Activated naive CD4-positive, alpha-beta T cell treated with anti-CD3 and anti-CD28 coated beads for 36 hours (primary cell): ENCODE data around the gene OR52I1. TPM values are rescaled to one million over a fixed set of nuclear protein-coding genes. Genes with fewer than 3 reads are reported as not detected.

Experiments
- CTCF ChIA-PET: fragments of 350-600 bp; sonication (Branson Sonifier 250); formaldehyde crosslinking; loops from one replicate; lab custom pipeline; 2021; ENCODE audit warnings: antibody characterized with exemption; lab: Charles Lee
- DNase-seq: peaks from one replicate; pipeline ENCODE4 v3.0.0-alpha.2; 2020
- H3K27ac Mint-ChIP-seq: one replicate; pipeline ENCODE4 v1.8.0; 2021; ENCODE audit warnings: mild to moderate bottlenecking, mixed read lengths
- H3K27me3 Mint-ChIP-seq: one replicate; pipeline ENCODE4 v1.8.0; 2021; ENCODE audit warnings: low read depth, mixed read lengths
- H3K36me3 Mint-ChIP-seq: one replicate; pipeline ENCODE4 v1.8.0; 2021; ENCODE audit warnings: low read depth, mixed read lengths
- H3K4me1 Mint-ChIP-seq: one replicate; pipeline ENCODE4 v1.8.0; 2021; ENCODE audit warnings: low read depth, mixed read lengths
- H3K4me3 Mint-ChIP-seq: one replicate; pipeline ENCODE4 v1.8.0; 2021; ENCODE audit warnings: mild to moderate bottlenecking, moderate library complexity, mixed read lengths
- H3K9me3 Mint-ChIP-seq: one replicate; pipeline ENCODE4 v1.8.0; 2021; ENCODE audit warnings: mixed read lengths
- intact Hi-C: fragments of 100-400 bp; cut with micrococcal nuclease; formaldehyde crosslinking; loops from one replicate; pipeline ENCODE4 v1.15.1; 2023
- total RNA-seq, 2 experiments: library from RNA; stranded (reverse); gene quantifications; one replicate each; pipeline ENCODE4 v1.2.3, GENCODE V29; 2021

The OR52I1 gene
- total RNA-seq, 2 experiments from 2014 or later: not detected

GRCh38 chr11:4626207-4627099, 32.6 kb downstream of the OR52I1 start:
- intact Hi-C loops: loop anchor here (1.0 to 2.0 kb wide), 2 partner anchors 378 to 754 kb away; no protein-coding TSS in a partner anchor
- peak; percentile 81 for DNase-seq
- no peak overlapping the region for H3K4me3 Mint-ChIP-seq
- peaks cover 34% of the 10 kb centered on the region for H3K27me3 Mint-ChIP-seq
- H3K9me3 Mint-ChIP-seq: peaks cover 10% of the 10 kb centered on the region
- peaks cover 3% of the 10 kb centered on the region for H3K36me3 Mint-ChIP-seq
- CTCF ChIA-PET: interaction anchor here (0.6 to 5.1 kb wide), 4 partner anchors 10 to 30 kb away, joined by 3 to 47 read pairs (median 4); partner anchors contain the start of gene OR51D1
- no peaks in the 10 kb centered on the region for H3K4me1 Mint-ChIP-seq
- no peak overlapping the region for H3K27ac Mint-ChIP-seq

GRCh38 chr11:4636136-4636535, 42.3 kb downstream of the OR52I1 start:
- Mint-ChIP-seq H3K36me3 (no peaks in the 10 kb centered on the region), H3K27ac (no peak overlapping the region), H3K27me3 (peaks cover 5% of the 10 kb centered on the region), H3K9me3 (no peaks in the 10 kb centered on the region), H3K4me1 (no peaks in the 10 kb centered on the region), H3K4me3 (no peak overlapping the region)
- DNase-seq: no peak
- CTCF ChIA-PET: interaction anchor here (0.5 to 3.1 kb wide), 12 partner anchors 10 to 258 kb away, joined by 3 to 47 read pairs (median 4); no protein-coding TSS in a partner anchor
- intact Hi-C loops: loop anchor here (2.0 kb wide), 3 partner anchors 745 to 1255 kb away; partner anchors contain the start of gene OR52N2

- H3K36me3 Mint-ChIP-seq: no peaks in the 10 kb centered on the region
- H3K27me3 Mint-ChIP-seq: peaks cover 2% of the 10 kb centered on the region
- no peaks in the 10 kb centered on the region for H3K4me1 Mint-ChIP-seq
- intact Hi-C loops: loop anchor here (1.0 to 2.0 kb wide), 7 partner anchors 189 to 1254 kb away; partner anchors contain the start of gene OR52N2
- no peak within 1 kb of the TSS for H3K27ac Mint-ChIP-seq
- H3K9me3 Mint-ChIP-seq: no peaks in the 10 kb centered on the region
- peak; percentile 81 for DNase-seq
- H3K4me3 Mint-ChIP-seq: no peak within 1 kb of the TSS
- CTCF ChIA-PET: interaction anchor here (0.5 to 3.1 kb wide), 25 partner anchors 8 to 452 kb away, joined by 3 to 47 read pairs (median 3); no protein-coding TSS in a partner anchor
Observed at GRCh38 chr11:4636962-4637661, 43.3 kb downstream of the OR52I1 start, which contains the start of gene OR51D1. TSS of gene OR51D1 (plus strand) at chr11:4637477. CDS start at chr11:4639791, 2,314 bp downstream.

- intact Hi-C loops: loop anchor here (1.0 to 2.0 kb wide), 7 partner anchors 189 to 1253 kb away; partner anchors contain the start of gene OR52N2
- Mint-ChIP-seq H3K27me3 (peaks cover 2% of the 10 kb centered on the region), H3K27ac (no peak overlapping the region), H3K9me3 (no peaks in the 10 kb centered on the region), H3K4me3 (no peak overlapping the region), H3K4me1 (no peaks in the 10 kb centered on the region), H3K36me3 (no peaks in the 10 kb centered on the region)
- no peak for DNase-seq
- CTCF ChIA-PET: interaction anchor here (0.6 to 3.1 kb wide), 17 partner anchors 8 to 451 kb away, joined by 3 to 47 read pairs (median 4); no protein-coding TSS in a partner anchor
Observed at GRCh38 chr11:4637662-4638047, 43.8 kb downstream of the OR52I1 start.

- Mint-ChIP-seq H3K4me3 (no peak overlapping the region), H3K4me1 (no peaks in the 10 kb centered on the region), H3K36me3 (no peaks in the 10 kb centered on the region), H3K27me3 (peaks cover 5% of the 10 kb centered on the region), H3K27ac (no peak overlapping the region), H3K9me3 (no peaks in the 10 kb centered on the region)
- intact Hi-C loops: no loop called here
- CTCF ChIA-PET: no interaction called here
- DNase-seq: no peak
Observed at GRCh38 chr11:4639931-4640330, 46.1 kb downstream of the OR52I1 start.

DNA sequence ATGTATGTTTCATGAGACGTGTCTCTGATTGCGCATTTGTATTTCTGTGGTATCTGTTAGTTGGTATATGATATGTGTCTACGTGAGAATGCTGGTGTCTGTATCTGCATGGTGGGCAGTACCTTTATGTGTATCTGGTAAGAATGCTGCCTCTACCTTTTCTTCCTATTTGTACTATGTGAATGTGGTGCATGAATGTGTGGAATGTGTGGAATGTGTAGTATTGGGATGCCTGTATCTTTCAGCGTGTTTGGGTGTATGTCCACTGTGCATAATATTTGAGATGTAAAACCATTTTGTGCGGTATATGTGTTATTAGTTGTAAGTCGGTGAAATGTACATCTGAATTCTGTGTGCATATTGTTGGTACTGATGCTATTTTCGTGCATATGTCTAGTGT, 47.7 kb downstream of the OR52I1 start:
- no peak for DNase-seq
- H3K4me3 Mint-ChIP-seq: no peak overlapping the region
- H3K27me3 Mint-ChIP-seq: peaks cover 5% of the 10 kb centered on the region
- CTCF ChIA-PET: no interaction called here
- no peaks in the 10 kb centered on the region for H3K9me3 Mint-ChIP-seq
- intact Hi-C loops: no loop called here
- H3K27ac Mint-ChIP-seq: no peak overlapping the region
- no peaks in the 10 kb centered on the region for H3K36me3 Mint-ChIP-seq
- no peaks in the 10 kb centered on the region for H3K4me1 Mint-ChIP-seq

DNA sequence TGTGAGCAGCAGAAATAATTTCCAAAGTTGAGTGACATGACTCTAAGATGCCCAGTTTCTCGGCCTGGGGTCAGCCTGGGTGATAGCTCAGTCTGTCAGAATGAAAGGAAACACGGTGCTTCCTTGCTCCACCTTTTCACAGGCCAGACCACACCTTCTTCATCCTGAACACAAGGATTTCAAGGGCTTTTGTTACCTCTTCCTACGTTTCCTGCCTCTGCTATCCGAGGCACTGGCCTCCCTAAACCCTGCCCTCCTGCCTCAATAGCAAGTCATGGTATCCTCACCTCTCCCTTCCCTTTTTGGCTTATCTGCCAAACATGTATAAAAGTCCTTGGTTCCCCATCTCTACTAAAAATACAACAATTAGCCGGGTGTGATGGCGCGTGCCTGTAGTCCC, 48.2 kb downstream of the OR52I1 start:
- Mint-ChIP-seq H3K27me3 (peaks cover 5% of the 10 kb centered on the region), H3K27ac (no peak overlapping the region), H3K36me3 (no peaks in the 10 kb centered on the region), H3K4me3 (no peak overlapping the region), H3K4me1 (no peaks in the 10 kb centered on the region), H3K9me3 (no peaks in the 10 kb centered on the region)
- intact Hi-C loops: no loop called here
- DNase-seq: no peak
- CTCF ChIA-PET: no interaction called here

- Mint-ChIP-seq H3K36me3 (no peaks in the 10 kb centered on the region), H3K4me3 (no peak overlapping the region), H3K27me3 (peaks cover 5% of the 10 kb centered on the region), H3K4me1 (no peaks in the 10 kb centered on the region), H3K27ac (no peak overlapping the region), H3K9me3 (no peaks in the 10 kb centered on the region)
- CTCF ChIA-PET: no interaction called here
- DNase-seq: no peak
- intact Hi-C loops: no loop called here
Observed at GRCh38 chr11:4643076-4643475, 49.2 kb downstream of the OR52I1 start.

GRCh38 chr11:4643682-4644081, 49.8 kb downstream of the OR52I1 start, which contains the start of gene OR51E1:
TSS of gene OR51E1 (plus strand) at chr11:4643982. CDS start at chr11:4652527, 8,545 bp downstream.
- no peak for DNase-seq
- Mint-ChIP-seq H3K4me3 (no peak within 1 kb of the TSS), H3K4me1 (no peaks in the 10 kb centered on the region), H3K9me3 (no peaks in the 10 kb centered on the region), H3K36me3 (no peaks in the 10 kb centered on the region), H3K27me3 (peaks cover 5% of the 10 kb centered on the region), H3K27ac (no peak within 1 kb of the TSS)
- CTCF ChIA-PET: no interaction called here
- intact Hi-C loops: no loop called here

DNA sequence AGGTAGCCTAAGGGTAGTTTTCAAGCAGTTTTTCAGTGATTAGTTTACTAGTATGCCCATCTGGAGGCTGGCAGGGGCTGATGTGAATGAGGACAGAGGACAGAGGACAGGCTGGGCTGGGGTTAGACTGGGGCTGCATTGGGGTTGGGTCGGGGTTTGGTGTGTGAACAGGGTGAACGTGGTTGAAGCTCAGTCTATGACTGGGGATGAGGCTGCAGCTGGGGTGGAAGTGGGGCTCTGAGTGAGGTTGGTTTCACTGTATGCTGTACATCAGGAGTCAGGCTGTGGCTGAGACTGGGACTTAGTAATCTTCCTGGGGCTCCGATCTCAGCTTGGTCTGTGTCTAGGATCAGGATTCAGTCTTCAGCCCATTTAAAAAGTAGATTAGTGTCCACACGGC, 50.4 kb downstream of the OR52I1 start:
- intact Hi-C loops: no loop called here
- H3K27me3 Mint-ChIP-seq: peaks cover 5% of the 10 kb centered on the region

More for the DNA sequence above, 50.4 kb downstream of the OR52I1 start:
- Mint-ChIP-seq H3K27ac (no peak overlapping the region), H3K36me3 (no peaks in the 10 kb centered on the region), H3K4me1 (no peaks in the 10 kb centered on the region), H3K9me3 (no peaks in the 10 kb centered on the region), H3K4me3 (no peak overlapping the region)
- DNase-seq: no peak
- CTCF ChIA-PET: no interaction called here
